Activated gamma-delta T cell treated with Interleukin-2 at 50 U/mL for 16 hours (primary cell): ENCODE measurements around the gene FRMD4B.
"Not testable (repeated sequence)": the region's sequence is repeated elsewhere in the genome, so short reads cannot be mapped to it uniquely, and the experiment has no call there.

ENCODE experiments used
- DNase-seq: peaks from one replicate; pipeline ENCODE4 v3.0.0-alpha.2; 2020

FRMD4B gene

DNA sequence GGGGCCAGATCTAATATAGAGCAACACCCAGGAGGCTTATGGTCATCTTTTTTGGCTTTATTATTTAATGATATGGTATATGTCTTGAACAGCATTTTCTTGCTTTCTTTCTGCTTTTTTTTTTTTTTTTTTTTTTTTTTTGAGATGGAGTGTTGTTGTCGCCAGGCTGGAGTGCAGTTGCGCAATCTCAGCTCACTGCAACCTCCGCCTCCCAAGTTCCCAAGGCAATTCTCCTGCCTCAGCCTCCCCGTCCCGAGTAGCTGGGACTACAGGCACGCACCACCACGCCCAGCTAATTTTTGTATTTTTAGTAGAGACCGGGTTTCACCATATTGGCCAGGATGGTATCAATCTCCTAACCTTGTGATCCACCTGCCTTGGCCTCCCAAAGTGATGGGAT is 108.5 kb downstream of the FRMD4B start:
- not testable (repeated sequence) for DNase-seq

- DNase-seq: no peak
Measured at GRCh38 chr3:69276884-69277283, 109.0 kb downstream of the FRMD4B start.

DNA sequence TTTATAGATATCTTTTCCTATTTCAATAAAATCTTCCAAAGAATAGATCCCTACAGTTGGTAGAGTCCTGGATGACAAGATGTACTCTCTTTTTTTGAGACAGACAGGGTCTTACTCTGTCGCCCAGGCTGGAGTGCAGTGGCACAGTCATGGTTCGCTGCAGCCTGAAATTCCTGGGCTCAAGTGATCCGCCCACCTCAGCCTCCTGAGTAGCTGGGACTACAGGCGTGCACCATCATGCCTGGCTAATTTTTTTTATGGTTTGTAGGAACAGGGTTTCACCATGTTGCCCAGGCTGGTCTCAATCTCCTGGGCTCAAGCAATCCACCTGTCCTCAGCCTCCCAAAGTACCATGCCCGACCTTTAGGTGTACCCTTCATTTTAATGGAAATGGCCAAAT is 109.7 kb downstream of the FRMD4B start:
- DNase-seq: not testable (repeated sequence)

GRCh38 chr3:69273896-69274295 is 112.0 kb downstream of the FRMD4B start:
- no peak for DNase-seq

DNA sequence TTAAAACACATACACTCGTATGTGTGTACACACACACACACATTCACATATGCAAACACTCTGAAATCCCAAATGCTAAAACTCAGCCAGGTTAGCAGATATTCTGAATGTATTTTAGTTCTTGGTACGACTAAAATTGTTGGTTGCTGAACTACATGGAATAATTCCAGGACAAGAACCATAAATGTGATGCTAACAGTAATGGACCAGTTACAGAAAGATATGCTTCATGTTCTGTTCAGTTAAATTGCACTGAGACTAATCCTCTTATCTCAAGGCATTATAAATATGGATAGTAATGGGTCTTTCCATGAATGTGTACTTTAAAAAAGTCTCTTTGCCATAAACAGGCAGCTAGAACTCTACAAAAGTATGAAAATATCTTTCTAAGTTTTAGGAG is 113.3 kb downstream of the FRMD4B start:
- DNase-seq: no peak

- no peak for DNase-seq
Measured at GRCh38 chr3:69271098-69271497, 114.8 kb downstream of the FRMD4B start.

GRCh38 chr3:69266585-69266984 is 119.3 kb downstream of the FRMD4B start:
- DNase-seq: no peak

GRCh38 chr3:69266071-69266470 is 119.8 kb downstream of the FRMD4B start:
- not testable (repeated sequence) for DNase-seq

DNA sequence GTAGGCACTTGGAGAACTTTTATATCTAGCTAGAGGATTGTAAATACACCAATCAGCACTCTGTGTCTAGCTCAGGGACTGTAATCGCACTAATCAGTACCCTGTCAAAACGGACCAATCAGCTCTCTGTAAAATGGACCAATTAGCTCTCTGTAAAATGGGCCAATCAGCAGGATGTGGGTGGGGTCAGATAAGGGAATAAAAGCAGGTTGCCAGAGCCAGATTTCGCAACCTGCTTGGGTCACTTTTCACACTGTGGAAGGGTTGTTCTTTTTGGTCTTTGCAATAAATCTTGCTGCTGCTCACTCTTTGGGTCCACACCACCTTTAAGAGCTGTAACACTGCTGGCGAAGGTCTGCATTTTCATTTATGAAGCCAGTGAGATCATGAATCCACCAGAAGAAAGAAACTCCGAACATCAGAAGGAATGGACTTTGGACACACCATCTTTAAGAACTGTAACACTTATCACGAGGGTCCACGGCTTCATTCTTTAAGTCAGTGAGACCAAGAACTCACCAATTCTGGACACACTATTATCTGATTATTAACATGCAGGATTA is 125.0 kb downstream of the FRMD4B start:
- not testable (repeated sequence) for DNase-seq

DNA sequence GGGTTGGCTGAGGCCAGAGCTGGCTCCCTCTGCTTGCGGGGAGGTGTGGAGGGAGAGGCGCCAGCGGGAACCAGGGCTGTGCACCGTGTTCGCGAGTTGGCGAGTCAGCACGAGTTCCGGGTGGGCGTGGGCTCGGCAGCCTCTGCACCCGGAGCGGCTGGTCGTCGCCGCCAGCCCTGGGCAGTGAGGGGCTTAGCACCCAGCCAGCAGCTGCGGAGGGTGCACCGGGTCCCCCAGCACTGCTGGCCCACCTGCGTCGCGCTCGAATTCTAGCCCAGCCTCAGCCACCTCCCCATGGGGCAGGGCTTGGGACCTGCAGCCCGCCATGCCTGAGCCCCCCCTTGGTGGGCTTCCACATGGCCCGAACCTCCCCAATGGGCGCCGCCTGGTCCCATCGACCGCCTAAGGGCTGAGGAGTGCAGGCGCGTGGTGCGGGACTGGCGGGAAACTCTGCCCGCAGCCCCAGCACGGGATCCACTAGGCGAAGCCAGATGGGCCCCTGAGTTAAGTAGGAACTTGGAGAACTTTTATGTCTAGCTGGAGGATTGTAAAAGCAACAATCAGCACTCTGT is 125.6 kb downstream of the FRMD4B start:
- no peak for DNase-seq

GRCh38 chr3:69259125-69259524 is 126.8 kb downstream of the FRMD4B start:
- no peak for DNase-seq

GRCh38 chr3:69255928-69256327 is 130.0 kb downstream of the FRMD4B start:
- no peak for DNase-seq

GRCh38 chr3:69254351-69254750 is 131.5 kb downstream of the FRMD4B start:
- no peak for DNase-seq

DNA sequence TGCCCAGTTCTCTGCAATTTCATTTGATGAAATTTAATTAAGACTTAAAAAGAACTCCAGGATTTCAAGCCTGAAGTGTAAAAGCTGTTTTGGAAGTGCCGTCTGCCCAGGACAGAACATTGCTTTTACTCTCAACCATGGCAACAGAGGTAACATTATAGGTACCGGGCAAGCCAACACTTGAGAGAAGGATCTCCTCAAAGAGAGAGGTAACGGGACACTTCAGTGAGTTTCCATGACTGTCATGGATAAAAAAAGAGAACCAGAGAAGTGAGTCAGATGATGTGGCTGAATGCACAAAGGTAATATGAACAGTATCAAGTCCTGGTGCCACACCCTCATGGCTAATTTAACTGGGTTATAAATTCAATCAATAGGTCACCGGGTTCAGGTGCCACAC is 133.3 kb downstream of the FRMD4B start:
- no peak for DNase-seq

GRCh38 chr3:69252141-69252540 is 133.7 kb downstream of the FRMD4B start:
- no peak for DNase-seq

DNA sequence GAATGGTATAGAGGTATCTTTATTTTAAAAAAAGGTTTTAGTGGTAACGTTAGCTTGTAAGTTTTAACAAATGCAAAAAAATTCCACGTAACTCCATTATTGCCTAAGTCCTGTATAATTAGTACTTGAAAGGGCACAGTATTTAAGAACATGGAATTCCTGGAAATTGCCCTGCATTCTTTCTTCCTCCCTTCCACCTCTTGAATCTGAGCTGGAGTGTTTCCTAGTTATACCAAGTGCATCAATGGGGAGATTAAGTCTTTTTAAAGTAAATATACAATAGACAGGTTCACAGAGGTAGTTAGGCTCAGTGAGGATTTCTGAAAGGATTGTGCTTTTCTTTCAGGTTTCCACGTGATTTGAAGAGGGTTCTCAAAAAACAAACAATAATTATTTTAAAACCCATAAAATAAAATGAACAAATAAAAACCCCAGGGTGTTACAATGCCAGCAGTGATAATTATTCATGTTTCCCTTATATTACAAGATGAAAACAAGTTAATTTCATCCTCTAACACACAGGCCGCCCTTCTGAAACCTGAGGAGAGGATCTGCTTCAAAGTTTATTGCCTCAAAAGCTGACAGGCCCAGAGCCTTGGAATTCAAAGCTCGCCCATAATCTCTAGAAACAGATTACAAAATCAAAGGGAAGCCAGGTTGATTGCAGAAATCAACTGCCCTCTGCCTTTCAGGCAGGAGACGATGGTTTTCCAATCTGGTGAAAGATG is 134.6 kb downstream of the FRMD4B start:
- no peak for DNase-seq

DNA sequence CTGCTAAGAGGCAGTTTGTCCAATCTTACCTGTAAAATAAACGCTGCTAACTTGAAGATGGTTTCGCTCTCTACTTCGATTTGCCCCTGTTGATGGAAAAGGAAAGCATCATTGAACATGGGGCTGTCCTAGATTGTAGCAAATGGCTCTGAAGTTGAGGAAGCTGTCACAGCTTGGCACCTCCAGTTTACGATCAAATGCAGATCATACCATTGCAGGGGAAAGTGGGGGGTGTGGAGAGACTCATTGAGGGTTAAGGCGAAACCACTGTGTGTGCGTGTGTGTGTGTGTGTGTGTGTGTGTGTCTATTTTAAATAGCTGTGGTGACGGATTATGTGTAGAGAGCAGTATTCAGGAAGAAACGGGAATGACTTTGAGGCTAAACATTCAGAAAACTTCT is 135.9 kb downstream of the FRMD4B start:
- no peak for DNase-seq

DNA sequence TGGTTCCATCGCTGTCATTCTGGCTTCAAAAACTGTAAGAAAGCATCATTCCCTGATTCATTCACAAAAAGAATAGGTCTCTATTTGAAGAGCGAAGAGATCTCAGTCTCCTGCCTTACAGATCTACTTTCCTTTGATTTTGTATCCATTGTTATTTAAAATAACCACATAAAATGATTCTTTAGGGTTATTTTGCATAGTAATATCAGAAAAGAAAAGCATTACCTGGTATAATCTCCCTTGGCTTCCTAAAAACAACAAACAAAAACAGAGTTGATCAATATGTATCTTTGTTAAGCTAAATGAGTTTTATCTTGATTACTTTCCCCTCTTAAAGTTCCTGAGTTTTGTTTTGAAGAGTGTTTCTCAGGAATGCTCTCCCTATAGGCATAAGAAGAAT is 136.9 kb downstream of the FRMD4B start:
- no peak for DNase-seq

DNA sequence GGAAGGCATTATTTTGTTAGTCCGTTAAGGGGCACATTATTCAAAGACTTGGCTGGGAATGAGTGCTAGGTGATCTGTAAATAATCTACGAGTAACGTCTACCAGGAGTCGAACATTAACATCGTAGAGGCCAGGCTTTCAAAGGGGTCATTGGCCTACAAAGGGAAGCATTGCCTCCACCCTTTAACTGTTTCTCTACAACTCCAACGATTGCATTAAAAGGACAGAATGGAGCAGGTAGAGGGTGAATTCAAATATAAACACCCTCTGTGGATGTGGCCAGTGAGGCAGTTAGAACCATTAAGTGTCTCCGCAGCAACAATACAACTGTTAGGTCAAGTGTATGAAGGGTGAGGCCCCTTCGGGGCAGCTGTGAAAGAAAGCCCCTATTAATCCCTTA is 137.5 kb downstream of the FRMD4B start:
- no peak for DNase-seq

DNA sequence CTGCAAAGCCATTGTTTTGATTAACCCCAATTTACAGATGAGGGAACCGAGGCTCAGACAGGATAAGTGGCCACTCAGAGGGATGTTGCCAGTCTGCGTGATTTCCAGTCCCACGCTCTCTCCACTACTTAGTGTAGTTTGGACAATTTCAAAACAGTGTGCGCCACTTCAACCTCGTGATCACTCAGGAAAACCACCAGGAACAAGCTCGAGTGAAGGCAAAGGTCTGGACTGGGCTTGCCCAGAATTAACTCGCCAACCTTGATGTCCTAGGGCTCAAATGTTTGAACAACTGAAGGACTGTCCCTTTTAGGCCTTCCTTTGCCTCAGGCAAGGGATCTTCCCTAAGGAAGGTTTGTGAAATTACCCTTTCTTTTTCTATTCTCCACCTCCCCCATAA is 139.3 kb downstream of the FRMD4B start:
- DNase-seq: no peak

- no peak for DNase-seq
Measured at GRCh38 chr3:69244039-69244438, 141.8 kb downstream of the FRMD4B start.

GRCh38 chr3:69241769-69242168 is 144.1 kb downstream of the FRMD4B start:
- DNase-seq: no peak

DNA sequence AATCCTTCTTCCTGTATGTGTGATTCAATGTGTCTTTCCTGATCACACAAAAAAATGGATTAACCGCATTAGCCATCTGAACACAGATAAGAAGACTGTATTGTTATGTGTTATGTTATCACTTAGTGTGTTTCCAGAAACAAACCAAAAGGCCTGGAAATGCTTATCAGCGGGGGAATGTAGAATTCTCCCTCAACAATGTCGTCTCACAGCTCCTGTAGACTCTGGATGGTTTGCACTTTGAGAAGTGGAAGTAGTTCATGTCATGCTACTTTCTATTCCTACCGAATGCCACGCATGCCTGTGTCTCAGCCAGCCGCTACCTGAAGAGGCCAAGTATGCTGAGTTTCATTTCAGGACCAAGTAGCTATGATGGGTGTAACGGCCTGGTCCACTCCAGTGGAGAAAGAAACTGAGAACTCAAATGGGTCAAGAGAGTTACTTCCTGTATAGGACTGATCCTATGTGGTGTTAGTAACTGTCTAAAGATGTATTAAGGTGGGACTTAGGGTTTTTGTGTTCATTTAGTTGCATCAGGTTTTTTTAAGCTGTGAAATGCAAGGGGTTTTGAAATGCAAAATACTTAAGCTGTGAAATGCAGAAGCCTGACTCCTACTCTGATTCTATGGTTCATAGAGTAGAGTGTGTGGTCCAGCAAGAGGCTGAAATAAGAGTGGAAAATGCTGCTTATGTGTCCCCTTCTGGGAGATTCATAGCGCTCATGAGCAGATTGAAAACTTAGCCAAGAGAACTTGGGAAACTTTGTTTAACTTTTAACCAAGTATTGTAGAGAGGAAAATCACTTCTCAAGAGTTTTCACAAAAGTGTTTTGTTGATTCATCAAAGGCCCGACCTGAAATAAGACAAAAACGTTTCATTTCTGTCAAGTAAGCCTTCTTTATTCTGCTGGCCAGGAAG is 145.0 kb downstream of the FRMD4B start:
- no peak for DNase-seq

DNA sequence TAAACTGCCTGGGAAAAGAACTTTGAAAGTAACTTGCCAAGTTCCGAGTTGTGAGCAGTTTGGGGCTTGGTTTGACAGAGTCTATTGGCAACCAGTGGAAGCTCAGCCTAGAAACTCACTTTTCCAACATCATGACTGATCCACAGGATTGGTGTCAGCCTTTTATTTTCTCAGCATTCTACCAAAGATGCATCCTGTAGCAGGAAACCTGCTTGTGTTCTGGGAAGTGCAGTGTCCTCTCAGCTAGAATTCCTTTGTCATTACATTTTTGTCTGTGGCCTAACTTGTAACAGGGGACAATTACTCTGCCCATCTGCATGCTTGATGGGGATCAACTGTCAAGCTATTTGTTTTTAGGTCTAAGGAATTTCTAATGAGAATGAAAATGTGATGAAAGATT is 146.8 kb downstream of the FRMD4B start:
- DNase-seq: no peak
